Thyroid gland (tissue), 4 donors: ENCODE measurements around the gene SLC35A4. TPM values are rescaled to one million over a fixed set of nuclear protein-coding genes. Genes with fewer than 3 reads are reported as not detected.

ENCODE experiments used
- DNase-seq, 2 donors: peaks; one replicate each; pipeline ENCODE4 v3.0.0-alpha.2; 2019
- H3K27ac ChIP-seq, 3 donors: fragments of 200-600 bp; sonication (generic); 1 replicate in 2 of 3; 2 replicates in 1 of 3; pipeline ENCODE4 v1.5.1; 2016 to 2019; ENCODE audit warnings: mild to moderate bottlenecking in 1 of 3, moderate library complexity in 1 of 3
- H3K27me3 ChIP-seq: fragments of 200-600 bp; sonication (generic); one replicate; pipeline ENCODE4 v1.5.1; 2019
- H3K36me3 ChIP-seq, 2 donors: fragments of 200-600 bp; sonication (generic); one replicate each; pipeline ENCODE4 v1.5.1; 2016 to 2019
- H3K4me1 ChIP-seq, 2 donors: fragments of 200-600 bp; sonication (generic); one replicate each; pipeline ENCODE4 v1.5.1; 2017 to 2019
- H3K4me3 ChIP-seq, 3 donors: fragments of 200-600 bp; sonication (generic); replicated peaks in 1 of 3; 1 replicate in 2 of 3; 2 replicates in 1 of 3; pipeline ENCODE4 v1.5.1; 2016; ENCODE audit warnings: mild to moderate bottlenecking in 1 of 3
- H3K9me3 ChIP-seq: fragments of 200-600 bp; sonication (generic); one replicate; pipeline ENCODE4 v1.5.1; 2017
- POLR2A ChIP-seq, 2 donors: fragments of 450-650 bp; IDR thresholded peaks; one replicate each; pipeline ENCODE4 v1.6.1; 2017; ENCODE audit warnings: antibody characterized with exemption in 2 of 2, mild to moderate bottlenecking in 2 of 2, moderate library complexity in 1 of 2
- WGBS, 2 donors: methylation state at CpG; one replicate each; pipeline ENCODE4 v1.1.5; 2017; 5-methylcytosine and 5-hydroxymethylcytosine counted together
- intact Hi-C: fragments of 100-400 bp; cut with DNase I; formaldehyde crosslinking; loops from one replicate; pipeline ENCODE4 v1.15.1; 2023
- total RNA-seq, 4 donors: library from RNA; depleted of rRNA; stranded (reverse); fragments of >200 nt; gene quantifications; one replicate each; pipeline ENCODE4 v1.2.3, GENCODE V29; 2016
- TF ChIP-seq, protein P1 (sequence below), 6 experiments: fragments of 200-600 bp in 3 of 6; fragments of 450-650 bp in 3 of 6; sonication (generic) in 3 of 6; IDR thresholded peaks; one replicate each; pipeline ENCODE4 v1.5.1; 2016 to 2019; ENCODE audit warnings: antibody characterized with exemption in 6 of 6, mild to moderate bottlenecking in 2 of 6, inconsistent platforms in 1 of 6, moderate library complexity in 1 of 6

The SLC35A4 gene, protein sequence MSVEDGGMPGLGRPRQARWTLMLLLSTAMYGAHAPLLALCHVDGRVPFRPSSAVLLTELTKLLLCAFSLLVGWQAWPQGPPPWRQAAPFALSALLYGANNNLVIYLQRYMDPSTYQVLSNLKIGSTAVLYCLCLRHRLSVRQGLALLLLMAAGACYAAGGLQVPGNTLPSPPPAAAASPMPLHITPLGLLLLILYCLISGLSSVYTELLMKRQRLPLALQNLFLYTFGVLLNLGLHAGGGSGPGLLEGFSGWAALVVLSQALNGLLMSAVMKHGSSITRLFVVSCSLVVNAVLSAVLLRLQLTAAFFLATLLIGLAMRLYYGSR
- 100 to 1,000 TPM in 1 of 4 donors, 10 to 100 TPM in 3; 64.2 to 114 (median 74.0) TPM for total RNA-seq

DNA sequence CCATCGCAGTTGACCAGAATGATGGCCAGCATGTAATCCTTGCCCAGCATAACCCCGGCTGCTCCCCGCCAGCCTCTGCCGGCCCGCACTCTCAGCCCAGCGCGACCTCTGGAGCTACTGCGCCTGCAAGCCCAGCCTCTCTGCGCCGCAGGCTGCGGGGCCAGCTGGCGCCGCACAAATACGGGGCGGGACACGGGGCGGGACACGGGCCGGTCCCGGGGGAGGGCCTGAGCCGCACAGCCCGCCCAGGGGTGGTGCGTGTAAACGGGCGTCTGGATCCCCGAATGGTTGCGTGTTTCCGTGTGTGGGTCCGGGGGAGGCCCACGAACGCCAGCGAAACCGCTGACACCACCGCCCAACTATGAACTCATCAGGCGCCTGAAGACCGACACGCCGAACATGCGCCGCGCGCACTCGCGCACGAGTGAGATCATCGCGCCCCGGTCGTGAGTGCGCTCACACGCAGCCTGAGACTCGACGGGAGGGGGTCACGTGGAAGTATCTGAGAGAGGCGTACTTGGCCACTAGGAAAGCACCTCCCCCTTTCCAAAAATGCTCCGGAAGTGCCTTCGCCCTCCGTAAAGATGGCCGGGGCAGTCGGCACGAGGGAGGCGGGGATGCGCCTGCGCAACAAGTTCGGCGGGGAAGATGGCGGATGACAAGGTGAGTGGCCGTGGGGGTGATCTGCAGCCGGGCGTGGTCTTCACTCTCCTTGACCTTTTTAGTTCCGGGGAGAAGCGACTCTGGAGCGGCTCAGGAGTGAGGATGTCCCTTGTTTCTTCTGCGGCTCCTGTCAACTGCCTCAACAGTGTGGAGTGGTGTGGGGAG, at the start of gene SLC35A4, which contains the start of gene APBB3:
Gene SLC35A4, plus strand, starts transcription at position 633 of the 828 bp plus-strand sequence. CDS start 2,342 bp downstream, outside the sequence.
Gene APBB3, minus strand, starts transcription at position 403 of the 828 bp plus-strand sequence. Its CDS starts 353 bp downstream, at position 50.
- DNase-seq: peak; percentile 97 to 98
- 0 to 1% methylated on average over 48 to 68 of the region's 74 CpGs for WGBS, 2 donors
- H3K36me3 ChIP-seq: peaks cover 21 to 32% of the 10 kb centered on the region in 2 donors
- peak within 1 kb of the TSS; percentile 53 to 89 (median 59) for H3K4me3 ChIP-seq
- no peaks in the 10 kb centered on the region for H3K9me3 ChIP-seq
- peak within 1 kb of the TSS; percentile 93 to 97 (median 96) for H3K27ac ChIP-seq
- intact Hi-C loops: loop anchor here (5.0 kb wide), 2 partner anchors 73 to 162 kb away; partner anchors contain the start of genes ANKHD1 and TMCO6
- TF ChIP-seq, protein P1, sequence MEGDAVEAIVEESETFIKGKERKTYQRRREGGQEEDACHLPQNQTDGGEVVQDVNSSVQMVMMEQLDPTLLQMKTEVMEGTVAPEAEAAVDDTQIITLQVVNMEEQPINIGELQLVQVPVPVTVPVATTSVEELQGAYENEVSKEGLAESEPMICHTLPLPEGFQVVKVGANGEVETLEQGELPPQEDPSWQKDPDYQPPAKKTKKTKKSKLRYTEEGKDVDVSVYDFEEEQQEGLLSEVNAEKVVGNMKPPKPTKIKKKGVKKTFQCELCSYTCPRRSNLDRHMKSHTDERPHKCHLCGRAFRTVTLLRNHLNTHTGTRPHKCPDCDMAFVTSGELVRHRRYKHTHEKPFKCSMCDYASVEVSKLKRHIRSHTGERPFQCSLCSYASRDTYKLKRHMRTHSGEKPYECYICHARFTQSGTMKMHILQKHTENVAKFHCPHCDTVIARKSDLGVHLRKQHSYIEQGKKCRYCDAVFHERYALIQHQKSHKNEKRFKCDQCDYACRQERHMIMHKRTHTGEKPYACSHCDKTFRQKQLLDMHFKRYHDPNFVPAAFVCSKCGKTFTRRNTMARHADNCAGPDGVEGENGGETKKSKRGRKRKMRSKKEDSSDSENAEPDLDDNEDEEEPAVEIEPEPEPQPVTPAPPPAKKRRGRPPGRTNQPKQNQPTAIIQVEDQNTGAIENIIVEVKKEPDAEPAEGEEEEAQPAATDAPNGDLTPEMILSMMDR (IDR thresholded peaks at IDR 0.05): peak in 1 of 6 experiments; percentile 20
- peak; percentile 41 to 87 for TF ChIP-seq POLR2A (IDR thresholded peaks at IDR 0.05)
- peaks cover 25 to 37% of the 10 kb centered on the region in 2 donors for H3K4me1 ChIP-seq
- H3K27me3 ChIP-seq: no peaks in the 10 kb centered on the region

DNA sequence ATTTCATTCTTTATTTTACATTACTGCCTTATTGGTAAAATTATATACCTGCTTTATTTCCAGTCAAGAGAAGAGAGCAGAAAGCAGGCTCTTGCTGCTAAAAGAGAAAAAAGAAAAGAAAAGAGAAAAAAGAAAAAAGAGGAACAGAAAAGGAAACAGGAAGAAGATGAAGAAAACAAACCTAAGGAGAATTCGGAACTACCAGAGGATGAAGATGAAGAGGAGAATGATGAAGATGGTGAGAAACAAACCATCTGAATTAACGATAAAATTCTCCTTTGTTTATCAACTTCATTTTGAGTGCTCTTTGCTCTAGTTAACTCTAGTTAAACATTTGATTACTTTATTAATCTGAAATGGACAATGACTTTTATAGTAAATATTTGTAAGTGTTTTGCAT, 40.6 kb upstream of the SLC35A4 start:
- Histone ChIP-seq H3K4me3 (no peak overlapping the region), H3K9me3 (no peaks in the 10 kb centered on the region), H3K36me3 (peaks cover 40 to 42% of the 10 kb centered on the region in 2 donors), H3K27me3 (no peaks in the 10 kb centered on the region), H3K27ac (no peak overlapping the region), H3K4me1 (no peaks in the 10 kb centered on the region)
- no peak for DNase-seq
- no peak for TF ChIP-seq POLR2A (IDR thresholded peaks at IDR 0.05)
- TF ChIP-seq, protein P1 (IDR thresholded peaks at IDR 0.05): no peak
- intact Hi-C loops: no loop called here
- WGBS, 2 donors: 91 to 97% methylated on average over 2 of the region's 2 CpGs

DNA sequence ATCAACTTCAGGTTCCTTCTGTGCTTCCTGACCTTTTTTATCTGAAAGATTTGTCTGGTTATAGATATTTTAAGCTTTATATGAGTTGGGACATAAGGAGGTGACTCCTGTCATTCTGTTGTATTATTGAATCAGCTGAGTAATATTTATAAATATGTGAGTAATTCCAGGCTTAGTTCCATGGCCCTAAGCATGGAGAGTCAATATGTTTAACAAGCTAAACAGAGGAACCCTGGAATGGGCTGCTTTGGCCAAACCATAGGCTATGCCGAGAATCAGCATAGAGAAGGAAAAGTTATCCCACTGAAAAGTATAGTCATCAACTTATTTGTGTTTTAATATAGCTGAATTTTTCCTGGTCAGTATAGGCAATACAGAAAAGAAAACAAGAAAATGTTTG, 24.4 kb upstream of the SLC35A4 start:
- no peaks in the 10 kb centered on the region for H3K4me1 ChIP-seq
- 95 to 98% methylated on average over 1 of the region's 1 CpG for WGBS, 2 donors
- DNase-seq: no peak
- intact Hi-C loops: no loop called here
- no peaks in the 10 kb centered on the region for H3K27me3 ChIP-seq
- TF ChIP-seq POLR2A (IDR thresholded peaks at IDR 0.05): no peak
- TF ChIP-seq, protein P1 (IDR thresholded peaks at IDR 0.05): no peak
- H3K9me3 ChIP-seq: no peaks in the 10 kb centered on the region
- H3K4me3 ChIP-seq: no peak overlapping the region
- H3K27ac ChIP-seq: no peak overlapping the region
- peaks cover 40 to 55% of the 10 kb centered on the region in 2 donors for H3K36me3 ChIP-seq

DNA sequence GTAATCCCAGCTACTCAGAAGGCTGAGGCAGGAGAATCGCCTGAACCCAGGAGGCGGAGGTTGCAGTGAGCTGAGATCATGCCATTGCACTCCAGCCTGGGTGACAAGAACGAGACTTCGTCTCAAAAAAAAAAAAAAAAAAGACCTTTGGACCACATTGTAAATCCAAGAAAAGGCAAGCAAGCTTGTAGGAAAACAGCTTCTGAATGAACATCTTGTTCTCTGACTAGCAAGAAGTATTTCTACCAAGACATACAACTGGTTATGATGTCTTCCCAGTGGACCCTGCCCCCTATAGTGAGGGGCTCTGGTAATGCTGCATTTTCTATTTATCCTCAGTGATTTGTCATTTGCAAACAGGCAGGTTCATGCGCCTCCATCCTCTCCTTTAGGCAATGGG, 21.7 kb upstream of the SLC35A4 start:
- no peak overlapping the region for H3K27ac ChIP-seq
- H3K4me1 ChIP-seq: peaks cover 8 to 12% of the 10 kb centered on the region in 2 donors
- H3K36me3 ChIP-seq: peaks cover 32 to 39% of the 10 kb centered on the region in 2 donors
- no peaks in the 10 kb centered on the region for H3K27me3 ChIP-seq
- no peaks in the 10 kb centered on the region for H3K9me3 ChIP-seq
- TF ChIP-seq, protein P1 (IDR thresholded peaks at IDR 0.05): no peak
- TF ChIP-seq POLR2A (IDR thresholded peaks at IDR 0.05): no peak
- intact Hi-C loops: no loop called here
- H3K4me3 ChIP-seq: no peak overlapping the region
- DNase-seq: no peak
- WGBS, 2 donors: 93 to 99% methylated on average over 5 of the region's 5 CpGs
